Endothelial cell of hepatic sinusoid (primary cell): Measurements from ENCODE around the gene PKP4.
"Not testable (repeated sequence)": the region's sequence is repeated elsewhere in the genome, so short reads cannot be mapped to it uniquely, and the experiment has no call there.

Experiments used
- in situ Hi-C: cut with HindIII; loops from 2 replicates; pipeline ENCODE4 v1.10.0; 2017; ENCODE audit warnings: low sequenced_read_pairs

Gene PKP4, protein sequence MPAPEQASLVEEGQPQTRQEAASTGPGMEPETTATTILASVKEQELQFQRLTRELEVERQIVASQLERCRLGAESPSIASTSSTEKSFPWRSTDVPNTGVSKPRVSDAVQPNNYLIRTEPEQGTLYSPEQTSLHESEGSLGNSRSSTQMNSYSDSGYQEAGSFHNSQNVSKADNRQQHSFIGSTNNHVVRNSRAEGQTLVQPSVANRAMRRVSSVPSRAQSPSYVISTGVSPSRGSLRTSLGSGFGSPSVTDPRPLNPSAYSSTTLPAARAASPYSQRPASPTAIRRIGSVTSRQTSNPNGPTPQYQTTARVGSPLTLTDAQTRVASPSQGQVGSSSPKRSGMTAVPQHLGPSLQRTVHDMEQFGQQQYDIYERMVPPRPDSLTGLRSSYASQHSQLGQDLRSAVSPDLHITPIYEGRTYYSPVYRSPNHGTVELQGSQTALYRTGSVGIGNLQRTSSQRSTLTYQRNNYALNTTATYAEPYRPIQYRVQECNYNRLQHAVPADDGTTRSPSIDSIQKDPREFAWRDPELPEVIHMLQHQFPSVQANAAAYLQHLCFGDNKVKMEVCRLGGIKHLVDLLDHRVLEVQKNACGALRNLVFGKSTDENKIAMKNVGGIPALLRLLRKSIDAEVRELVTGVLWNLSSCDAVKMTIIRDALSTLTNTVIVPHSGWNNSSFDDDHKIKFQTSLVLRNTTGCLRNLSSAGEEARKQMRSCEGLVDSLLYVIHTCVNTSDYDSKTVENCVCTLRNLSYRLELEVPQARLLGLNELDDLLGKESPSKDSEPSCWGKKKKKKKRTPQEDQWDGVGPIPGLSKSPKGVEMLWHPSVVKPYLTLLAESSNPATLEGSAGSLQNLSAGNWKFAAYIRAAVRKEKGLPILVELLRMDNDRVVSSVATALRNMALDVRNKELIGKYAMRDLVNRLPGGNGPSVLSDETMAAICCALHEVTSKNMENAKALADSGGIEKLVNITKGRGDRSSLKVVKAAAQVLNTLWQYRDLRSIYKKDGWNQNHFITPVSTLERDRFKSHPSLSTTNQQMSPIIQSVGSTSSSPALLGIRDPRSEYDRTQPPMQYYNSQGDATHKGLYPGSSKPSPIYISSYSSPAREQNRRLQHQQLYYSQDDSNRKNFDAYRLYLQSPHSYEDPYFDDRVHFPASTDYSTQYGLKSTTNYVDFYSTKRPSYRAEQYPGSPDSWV

DNA sequence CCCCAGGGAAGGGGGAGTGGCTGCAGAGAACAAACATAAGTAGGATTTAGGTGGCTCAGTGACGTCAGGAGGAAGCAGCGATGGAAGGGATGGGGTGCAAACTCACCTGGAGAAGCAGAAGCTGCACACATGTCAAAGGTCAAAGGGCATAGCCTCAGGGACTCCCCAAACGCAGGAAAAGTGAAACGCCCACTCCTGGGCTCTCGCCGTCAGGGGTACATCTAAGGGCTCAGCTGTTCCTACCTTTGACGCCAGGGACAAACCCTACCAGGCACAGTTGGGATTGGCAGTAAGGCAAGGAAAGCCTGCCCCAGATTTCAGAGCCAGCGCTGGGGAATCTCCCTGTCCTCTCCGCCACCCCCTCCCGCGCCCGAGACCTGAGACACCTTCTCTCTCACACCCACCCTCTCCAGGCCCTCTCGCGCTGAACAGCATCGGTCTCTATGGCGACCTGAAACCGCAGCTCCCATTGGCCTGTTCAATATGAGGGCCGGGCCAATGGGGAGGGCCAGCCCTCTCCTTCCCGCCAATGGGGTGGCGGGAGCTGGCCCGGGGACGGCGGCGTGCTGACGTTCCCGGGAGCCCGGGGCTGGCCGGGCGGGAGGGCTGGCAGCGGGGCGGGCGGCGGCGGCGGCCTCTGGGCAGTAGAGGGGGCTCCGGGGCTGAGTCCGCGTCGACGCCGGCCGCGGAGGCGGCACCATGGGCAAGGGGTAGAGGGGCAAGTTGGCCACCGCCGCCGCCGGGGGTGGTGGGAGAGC lies at the start of gene PKP4, which contains the start of gene CCDC148:
PKP4 (plus strand) TSS at position 644 of the 758 bp plus-strand sequence. CDS start 76,233 bp downstream, outside the sequence.
CCDC148 (minus strand) TSS at position 445 of the 758 bp plus-strand sequence; CDS start at position 131, 314 bp downstream.
- in situ Hi-C loops, result no loop called here

DNA sequence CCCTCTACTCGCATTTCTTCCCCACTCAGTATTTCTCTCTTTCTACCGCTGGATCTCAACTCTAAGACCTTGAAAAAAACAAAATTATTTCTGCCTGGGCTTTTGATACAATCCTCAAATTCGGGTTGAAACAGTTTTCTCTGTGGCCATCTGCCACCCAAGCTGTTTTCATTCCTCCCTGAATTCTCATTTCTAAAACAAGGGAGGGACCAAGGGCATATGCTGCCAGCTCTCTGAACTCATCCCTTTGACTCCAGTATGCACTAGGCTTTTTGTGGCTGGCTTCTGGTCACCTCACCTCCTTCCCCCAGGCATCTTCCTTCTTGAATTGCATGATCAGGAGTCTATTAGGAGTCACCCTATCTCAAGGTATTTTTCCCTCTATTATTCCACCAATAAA lies 49.7 kb upstream of the PKP4 start:
- in situ Hi-C loops, result no loop called here

- in situ Hi-C loops, result no loop called here
Measured at GRCh38 chr2:158410132-158410531, 46.6 kb upstream of the PKP4 start.

GRCh38 chr2:158411748-158412147 lies 45.0 kb upstream of the PKP4 start:
- in situ Hi-C loops, result no loop called here

- in situ Hi-C loops, result no loop called here
Measured at GRCh38 chr2:158412206-158412605, 44.5 kb upstream of the PKP4 start.

DNA sequence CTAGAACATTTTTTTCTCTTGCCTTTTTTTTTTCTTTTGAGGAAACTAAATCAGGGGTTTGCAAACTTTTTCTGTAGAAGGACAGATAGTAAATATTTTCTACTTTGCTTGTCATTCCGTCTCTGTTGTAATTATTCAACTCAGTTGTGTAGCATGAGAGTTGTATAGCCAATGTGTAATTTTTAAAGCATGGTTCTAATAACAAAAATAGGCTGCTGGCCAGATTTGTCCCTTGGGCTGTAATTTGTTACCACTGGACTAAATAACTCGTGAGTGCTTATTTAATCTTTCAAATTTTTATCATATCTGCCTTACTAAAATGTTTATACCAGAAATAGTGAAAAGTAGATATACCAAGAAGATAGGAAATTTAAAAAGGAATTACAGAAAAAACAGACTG lies 43.2 kb upstream of the PKP4 start:
- in situ Hi-C loops, result no loop called here

GRCh38 chr2:158414538-158414937 lies 42.2 kb upstream of the PKP4 start:
- in situ Hi-C loops, result no loop called here

DNA sequence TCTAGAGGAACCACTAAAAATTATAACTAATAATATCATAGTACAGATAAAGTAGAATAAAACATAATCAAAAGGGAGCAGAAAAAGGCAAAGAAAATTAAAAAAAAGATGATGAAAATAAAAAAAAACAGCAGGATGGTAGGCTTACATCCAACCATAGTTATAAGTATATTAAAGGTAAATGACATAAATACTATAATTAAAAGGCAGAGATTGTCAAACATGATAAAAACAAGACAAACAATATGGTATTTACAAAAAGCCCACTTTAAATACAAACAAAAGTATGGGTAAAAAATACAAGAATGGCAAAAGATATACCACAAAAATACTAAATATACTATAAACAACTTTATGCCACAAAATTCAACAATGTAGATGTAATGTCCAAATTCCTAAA lies 24.6 kb upstream of the PKP4 start:
- in situ Hi-C loops, result no loop called here

DNA sequence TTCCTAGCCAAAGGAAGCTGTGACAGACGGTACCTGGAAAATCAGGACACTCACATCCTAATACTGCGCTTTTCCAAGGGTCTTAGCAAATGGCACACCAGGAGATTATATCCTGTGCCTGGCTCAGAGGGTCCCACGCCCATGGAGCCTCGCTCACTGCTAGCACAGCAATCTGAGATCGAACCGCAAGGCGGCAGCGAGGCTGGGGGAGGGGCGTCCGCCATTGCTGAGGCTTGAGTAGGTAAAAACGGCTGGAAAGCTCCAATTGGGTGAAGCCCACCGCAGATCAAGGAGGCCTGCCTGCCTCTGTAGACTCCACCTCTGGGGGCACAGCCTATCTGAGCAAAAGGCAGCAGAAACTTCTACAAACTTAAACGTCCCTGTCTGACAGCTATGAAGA lies 23.0 kb upstream of the PKP4 start:
- in situ Hi-C loops, result not testable (repeated sequence)

- in situ Hi-C loops, result not testable (repeated sequence)
Measured at GRCh38 chr2:158439062-158439461, 17.7 kb upstream of the PKP4 start.

DNA sequence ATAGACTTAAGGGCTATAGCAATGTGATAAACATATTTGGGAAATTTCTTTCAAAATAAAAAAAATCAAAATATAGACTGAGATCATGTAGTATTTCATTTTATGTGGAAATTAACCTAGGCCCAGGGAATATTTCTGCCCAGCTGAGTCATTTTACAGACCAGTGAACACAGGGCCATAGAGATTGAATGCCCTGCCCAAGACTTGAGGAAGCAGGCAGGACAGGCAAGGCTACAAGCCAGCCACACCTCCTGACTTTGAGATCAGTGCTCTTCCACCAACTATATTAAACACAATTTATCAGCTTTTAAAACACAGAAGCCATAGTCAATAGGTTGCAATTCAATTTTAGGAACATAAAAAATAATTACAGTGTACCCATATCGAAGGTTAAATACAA lies 13.1 kb upstream of the PKP4 start:
- in situ Hi-C loops, result no loop called here

DNA sequence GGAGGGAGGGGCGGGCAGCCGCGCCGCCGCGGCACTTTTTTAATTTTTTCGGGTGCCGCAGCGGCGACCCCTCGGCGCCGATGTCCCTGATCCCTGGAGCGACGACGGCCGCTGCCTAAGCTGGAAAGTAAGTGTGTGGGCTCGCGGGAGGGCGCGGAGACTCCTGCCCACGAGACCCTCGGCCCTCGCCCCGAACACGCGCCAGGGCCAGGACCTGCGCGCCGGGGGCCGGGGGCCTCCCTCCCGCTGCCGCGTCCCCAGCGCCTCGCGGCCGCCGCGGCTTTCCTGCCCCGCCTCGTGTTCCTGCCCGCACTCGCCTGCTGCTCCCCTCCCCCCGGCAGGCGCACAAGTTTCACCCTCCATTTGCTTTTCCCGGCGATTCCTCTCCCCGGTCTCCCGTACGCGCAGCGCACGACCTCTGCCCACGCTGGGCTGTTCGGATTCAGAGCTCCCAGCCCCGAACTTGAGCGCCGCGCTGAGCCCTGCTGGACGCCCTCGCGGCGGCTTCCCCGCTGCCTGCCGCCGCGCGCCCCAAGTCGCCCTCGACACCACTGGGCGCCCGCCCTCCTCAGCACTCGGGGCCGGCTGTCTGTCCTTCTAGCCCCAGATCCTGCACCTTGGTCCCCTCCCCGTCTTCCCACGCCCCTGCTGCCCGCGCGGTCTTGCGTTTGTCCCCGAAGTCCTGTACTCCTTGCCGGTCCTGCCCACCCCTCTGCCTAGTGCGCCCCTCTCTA lies 507 bp downstream of the PKP4 start:
- in situ Hi-C loops, result no loop called here

- in situ Hi-C loops, result no loop called here
Measured at GRCh38 chr2:158457826-158458616, 1.3 kb downstream of the PKP4 start.

DNA sequence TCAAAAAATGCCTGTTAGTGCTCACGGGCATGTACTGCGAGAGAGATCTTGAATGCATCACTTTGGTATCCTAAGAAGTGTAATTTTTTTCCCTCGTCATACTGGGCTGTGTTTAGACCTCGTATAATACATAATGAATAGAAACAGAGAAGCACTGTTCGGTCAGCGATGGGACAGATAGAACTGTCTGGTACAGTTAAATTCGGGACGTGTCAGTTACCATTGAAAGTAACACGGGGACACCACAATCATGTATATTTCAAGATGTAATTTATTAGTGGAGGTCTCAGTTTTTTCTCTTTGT lies 1.8 kb downstream of the PKP4 start:
- in situ Hi-C loops, result no loop called here

DNA sequence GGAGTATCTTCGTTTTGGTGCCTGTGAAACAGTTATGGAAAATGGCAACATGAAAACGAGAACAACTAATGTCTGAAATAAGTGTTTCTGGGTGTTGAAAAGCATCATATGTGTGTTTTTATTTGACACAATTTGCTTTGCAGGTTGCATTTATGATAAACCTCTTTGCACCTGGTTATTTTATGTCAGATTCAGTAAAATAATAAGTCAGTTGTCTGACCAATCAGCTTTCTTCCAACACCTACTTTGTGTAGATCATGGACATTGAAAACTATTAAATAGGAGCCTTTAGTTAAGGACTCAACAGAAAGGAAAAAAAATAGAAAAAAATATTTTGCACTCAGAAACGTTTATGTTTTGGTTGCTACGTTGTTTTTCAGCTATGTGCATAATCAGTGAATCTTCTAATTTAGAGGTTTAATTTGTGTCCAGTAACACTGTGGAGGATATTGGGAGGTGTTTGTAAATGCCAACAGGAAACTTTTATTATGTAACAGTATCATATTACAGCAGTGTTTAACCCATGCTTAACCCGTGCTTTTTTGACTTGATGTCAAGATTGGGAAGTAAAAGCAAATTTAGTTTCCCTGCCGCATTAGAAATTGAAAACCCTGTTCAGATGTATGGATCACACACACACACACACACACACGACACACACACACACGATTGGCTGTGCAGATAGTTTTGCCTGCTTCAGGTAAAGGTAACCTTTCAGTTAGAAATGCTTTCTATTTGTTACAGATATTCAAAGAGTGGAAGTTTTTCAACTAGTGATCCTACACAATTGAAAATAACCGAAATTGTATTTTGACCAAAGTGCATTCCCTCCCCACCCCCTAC lies 2.6 kb downstream of the PKP4 start:
- in situ Hi-C loops, result no loop called here

- in situ Hi-C loops, result no loop called here
Measured at GRCh38 chr2:158460632-158461297, 4.0 kb downstream of the PKP4 start.

DNA sequence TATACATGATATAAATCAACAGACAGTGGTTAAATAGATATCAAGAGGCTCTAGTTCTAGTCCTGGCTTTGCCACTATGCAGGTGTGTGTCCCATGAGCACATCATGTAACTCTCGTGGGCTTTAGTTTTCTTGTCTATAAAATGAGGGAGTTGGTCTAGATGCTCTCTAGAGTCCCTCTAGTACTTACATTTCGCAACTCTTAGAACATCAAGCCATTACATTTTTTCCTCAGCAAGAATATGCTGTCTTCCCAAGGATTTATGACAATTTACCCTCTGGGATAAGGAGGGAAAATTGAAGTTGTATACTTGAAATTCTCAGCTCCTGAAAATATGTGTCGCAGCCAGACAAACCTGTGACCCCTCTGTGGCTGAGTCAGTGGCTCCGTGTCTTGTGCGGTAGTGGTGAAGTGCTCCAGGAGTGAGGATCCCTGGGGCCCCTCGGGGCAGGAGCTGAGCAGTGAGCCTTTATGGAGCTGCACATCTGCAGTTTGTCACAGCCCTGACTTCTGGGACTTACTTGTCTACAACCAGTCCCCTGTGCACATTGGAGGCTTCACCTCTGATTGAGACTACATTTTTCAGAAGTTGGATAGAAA lies 6.8 kb downstream of the PKP4 start:
- in situ Hi-C loops, result no loop called here
